Muscle of leg (tissue), 11 donors: ENCODE data around the gene GGCX. TPM values are rescaled to one million over a fixed set of nuclear protein-coding genes. Genes with fewer than 3 reads are reported as not detected.
"Not testable (repeated sequence)": the region's sequence is repeated elsewhere in the genome, so short reads cannot be mapped to it uniquely, and the experiment has no call there.

Experiments used
- DNase-seq: peaks from one replicate; pipeline ENCODE4 v3.0.0; 2013
- H3K27ac ChIP-seq: one replicate; pipeline ENCODE4 v1.5.1; 2013; ENCODE audit warnings: mild to moderate bottlenecking, low read length, control low read depth
- H3K27me3 ChIP-seq: one replicate; pipeline ENCODE4 v1.6.1; 2013; ENCODE audit warnings: low read length; ENCODE audit not compliant: control insufficient read depth, insufficient read depth
- H3K36me3 ChIP-seq: one replicate; pipeline ENCODE4 v1.6.1; 2013; ENCODE audit warnings: low read length; ENCODE audit not compliant: control insufficient read depth, insufficient read depth
- H3K4me1 ChIP-seq: one replicate; pipeline ENCODE4 v1.6.1; 2013; ENCODE audit warnings: low read length; ENCODE audit not compliant: control insufficient read depth, insufficient read depth
- H3K4me3 ChIP-seq: one replicate; pipeline ENCODE4 v1.5.1; 2013; ENCODE audit warnings: low read length, control low read depth
- H3K9me3 ChIP-seq: replicated peaks from 2 replicates; pipeline ENCODE4 v1.6.1; 2013; ENCODE audit warnings: low read depth, low read length; ENCODE audit not compliant: control insufficient read depth
- WGBS: methylation state at CpG from one replicate; pipeline ENCODE4 v1.1.5; 2013; ENCODE audit warnings: missing lambda C conversion rate; ENCODE audit not compliant: insufficient coverage; 5-methylcytosine and 5-hydroxymethylcytosine counted together
- polyA plus RNA-seq, 8 donors: library from polyadenylated mRNA; unstranded; fragments of 120-200 nt; gene quantifications; one replicate each; pipeline versions ENCODE4 v1.2.1 to v1.2.3, GENCODE V29; 2013; ENCODE audit warnings: inconsistent platforms in 1 of 8, low replicate concordance in 1 of 8; ENCODE audit not compliant: insufficient read length in 8 of 8, insufficient read depth in 1 of 8
- total RNA-seq: library from RNA; stranded (reverse); fragments of 120-200 nt; gene quantifications from one replicate; pipeline ENCODE4 v1.2.4, GENCODE V29; 2013

GGCX gene
- total and polyA plus RNA-seq, 9 donors = 16.5 to 26.2 (median 21.4) TPM

- Histone ChIP-seq H3K27ac (peak overlapping the region; percentile 91), H3K4me3 (peak overlapping the region; percentile 95), H3K36me3 (peaks cover 32% of the 10 kb centered on the region), H3K9me3 (no peaks in the 10 kb centered on the region), H3K27me3 (no peaks in the 10 kb centered on the region), H3K4me1 (peaks cover 37% of the 10 kb centered on the region)
- 10% methylated on average over 11 of the region's 13 CpGs for WGBS
- no peak for DNase-seq
Measured at GRCh38 chr2:85594715-85595300, 33.5 kb upstream of the GGCX start.

- peaks cover 50% of the 10 kb centered on the region for H3K4me1 ChIP-seq
- H3K36me3 ChIP-seq = peaks cover 16% of the 10 kb centered on the region
- H3K27ac ChIP-seq = no peak overlapping the region
- DNase-seq = peak; percentile 3
- no peaks in the 10 kb centered on the region for H3K27me3 ChIP-seq
- no peaks in the 10 kb centered on the region for H3K9me3 ChIP-seq
- 59% methylated on average over 3 of the region's 3 CpGs for WGBS
- H3K4me3 ChIP-seq = no peak overlapping the region
Measured at GRCh38 chr2:85593023-85593422, 31.7 kb upstream of the GGCX start.

DNA sequence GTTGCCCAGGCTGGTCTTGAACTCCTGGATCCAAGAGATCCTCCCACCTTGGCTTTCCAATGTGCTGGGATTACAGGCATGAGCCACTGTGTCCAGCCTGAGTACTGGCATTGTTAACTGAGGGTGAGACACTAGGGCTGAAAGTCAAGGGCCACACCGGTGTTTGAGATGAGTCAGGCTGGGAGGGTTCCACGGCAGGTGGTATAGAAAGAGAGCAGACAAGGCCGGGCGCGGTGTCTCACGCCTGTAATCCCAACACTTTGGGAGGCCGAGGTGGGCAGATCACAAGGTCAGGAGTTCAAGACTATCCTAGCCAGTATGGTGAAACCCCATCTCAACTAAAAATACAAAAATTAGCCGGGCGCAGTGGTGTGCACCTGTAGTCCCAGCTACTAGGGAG is 31.0 kb upstream of the GGCX start:
- WGBS = 86% methylated on average over 1 of the region's 9 CpGs
- not testable (repeated sequence) for DNase-seq, H3K4me3 ChIP-seq, H3K27me3 ChIP-seq, H3K27ac ChIP-seq, H3K9me3 ChIP-seq
- Histone ChIP-seq H3K4me1 (peaks cover 51% of the 10 kb centered on the region), H3K36me3 (peaks cover 11% of the 10 kb centered on the region)

DNA sequence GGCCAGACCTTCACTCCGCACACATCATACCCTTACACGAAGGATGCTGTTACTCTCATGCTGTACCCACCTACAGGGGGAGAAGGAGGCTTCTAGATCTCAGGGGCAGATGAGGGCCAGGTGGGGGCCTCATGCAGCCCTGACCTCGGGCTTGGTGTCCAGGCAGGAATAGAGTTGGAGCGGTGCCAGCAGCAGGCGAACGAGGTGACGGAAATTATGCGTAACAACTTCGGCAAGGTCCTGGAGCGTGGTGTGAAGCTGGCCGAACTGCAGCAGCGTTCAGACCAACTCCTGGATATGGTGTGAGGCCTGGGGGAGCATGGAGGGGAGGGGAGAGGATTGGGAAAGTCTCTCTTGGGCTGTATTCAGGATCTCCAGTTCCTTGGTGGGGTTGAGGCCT is 30.3 kb upstream of the GGCX start:
- H3K27me3 ChIP-seq = no peaks in the 10 kb centered on the region
- H3K9me3 ChIP-seq = no peaks in the 10 kb centered on the region
- peaks cover 46% of the 10 kb centered on the region for H3K4me1 ChIP-seq
- H3K27ac ChIP-seq = peak overlapping the region; percentile 29
- no peak overlapping the region for H3K4me3 ChIP-seq
- no peak for DNase-seq
- WGBS = 76% methylated on average over 10 of the region's 12 CpGs
- peaks cover 4% of the 10 kb centered on the region for H3K36me3 ChIP-seq

DNA sequence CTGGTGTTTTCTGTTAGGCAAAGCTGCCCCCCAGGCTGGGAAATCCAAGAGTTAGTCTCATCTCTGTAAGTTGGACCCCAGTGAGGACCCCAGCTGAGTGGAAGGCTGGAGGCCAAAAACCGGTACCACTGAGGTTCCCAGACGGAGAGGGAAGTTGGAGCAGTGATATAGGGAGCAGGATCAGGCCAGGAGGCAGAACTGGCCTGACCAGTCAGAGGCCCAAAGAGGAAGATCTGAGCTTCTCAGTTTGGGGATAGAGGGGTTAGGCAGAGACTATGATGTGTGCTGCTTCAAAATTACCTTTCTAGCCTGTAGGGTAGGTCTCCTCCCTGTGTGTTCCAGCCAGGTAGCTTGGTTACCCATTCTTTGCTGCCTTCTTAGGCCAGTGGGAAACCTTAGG is 29.7 kb upstream of the GGCX start:
- H3K4me3 ChIP-seq = no peak overlapping the region
- H3K9me3 ChIP-seq = no peaks in the 10 kb centered on the region
- H3K27me3 ChIP-seq = no peaks in the 10 kb centered on the region
- DNase-seq = no peak
- 73% methylated on average over 2 of the region's 2 CpGs for WGBS
- peaks cover 48% of the 10 kb centered on the region for H3K4me1 ChIP-seq
- peak overlapping the region; percentile 74 for H3K27ac ChIP-seq
- H3K36me3 ChIP-seq = peaks cover 4% of the 10 kb centered on the region

DNA sequence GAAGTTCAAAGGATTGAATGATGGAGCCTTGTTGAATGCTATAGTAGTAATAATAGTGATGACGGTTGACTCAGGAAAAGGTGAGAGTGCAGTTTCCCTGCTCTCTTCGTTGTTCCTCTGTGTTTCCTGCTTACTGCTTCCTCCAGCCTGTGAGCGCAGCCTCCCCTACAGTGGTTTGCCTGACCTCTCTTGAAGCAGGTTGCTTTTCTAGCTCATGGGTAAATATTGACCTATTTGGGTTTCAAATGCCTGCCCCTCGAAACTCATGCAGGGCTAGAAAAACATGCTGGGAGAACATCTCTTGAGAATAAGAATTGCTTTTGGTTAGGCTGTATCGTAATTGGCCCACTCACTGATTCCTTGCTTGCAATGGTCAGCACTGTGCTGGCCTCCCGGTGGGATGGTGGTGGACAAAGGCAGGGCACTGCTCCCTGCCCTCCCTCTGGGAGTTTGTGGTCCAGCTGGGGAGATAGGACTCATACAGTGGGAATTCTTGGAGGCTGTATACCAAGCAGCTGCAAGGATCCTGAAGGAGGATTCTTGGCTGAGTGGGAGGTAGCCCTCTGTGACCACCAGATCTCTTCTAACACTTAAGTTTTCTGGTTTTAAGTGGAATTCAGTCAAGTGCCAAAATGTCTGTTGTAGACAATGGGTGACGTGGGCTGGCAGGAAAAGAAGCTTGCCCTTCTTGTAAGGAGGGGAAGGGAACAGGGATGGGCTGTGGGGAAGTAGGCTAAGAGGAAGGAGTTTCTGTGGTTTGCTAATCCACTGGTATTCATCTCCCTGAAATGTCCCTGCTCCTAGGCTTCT is 28.9 kb upstream of the GGCX start:
- H3K4me1 ChIP-seq = peaks cover 56% of the 10 kb centered on the region
- no peaks in the 10 kb centered on the region for H3K9me3 ChIP-seq
- 70% methylated on average over 4 of the region's 7 CpGs for WGBS
- peaks cover 4% of the 10 kb centered on the region for H3K36me3 ChIP-seq
- peak; percentile 54 for DNase-seq
- H3K27ac ChIP-seq = peak overlapping the region; percentile 74
- H3K27me3 ChIP-seq = no peaks in the 10 kb centered on the region
- H3K4me3 ChIP-seq = no peak overlapping the region

GRCh38 chr2:85589181-85589580 is 27.9 kb upstream of the GGCX start:
- Histone ChIP-seq H3K4me1 (peaks cover 55% of the 10 kb centered on the region), H3K27me3 (no peaks in the 10 kb centered on the region), H3K36me3 (peaks cover 4% of the 10 kb centered on the region), H3K9me3 (no peaks in the 10 kb centered on the region), H3K4me3 (no peak overlapping the region), H3K27ac (peak overlapping the region; percentile 62)
- 71% methylated on average over 1 of the region's 4 CpGs for WGBS
- DNase-seq = peak; percentile 47

DNA sequence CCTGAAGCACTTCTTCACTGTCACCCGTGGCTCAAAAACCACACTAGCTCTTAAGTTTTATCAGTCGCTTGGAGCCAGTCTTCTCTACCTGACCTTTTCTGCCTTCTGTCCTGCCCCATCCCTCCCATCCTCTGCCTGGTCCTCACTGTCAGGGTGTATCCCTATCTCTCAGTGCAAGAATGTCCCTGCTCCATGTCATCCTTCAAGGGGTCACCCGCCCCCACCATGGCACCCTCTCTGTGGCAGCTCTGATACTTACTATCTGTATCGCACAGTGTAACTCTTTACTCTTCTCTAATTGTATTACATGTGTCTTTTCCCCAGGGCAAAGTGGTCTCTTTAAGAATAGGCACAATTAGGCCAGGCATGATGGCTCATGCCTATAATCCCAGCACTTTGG is 27.4 kb upstream of the GGCX start:
- H3K4me1 ChIP-seq = peaks cover 56% of the 10 kb centered on the region
- no peak overlapping the region for H3K4me3 ChIP-seq
- H3K9me3 ChIP-seq = no peaks in the 10 kb centered on the region
- H3K36me3 ChIP-seq = peaks cover 4% of the 10 kb centered on the region
- no peaks in the 10 kb centered on the region for H3K27me3 ChIP-seq
- no peak for DNase-seq
- no peak overlapping the region for H3K27ac ChIP-seq
- 78% methylated on average over 3 of the region's 4 CpGs for WGBS

DNA sequence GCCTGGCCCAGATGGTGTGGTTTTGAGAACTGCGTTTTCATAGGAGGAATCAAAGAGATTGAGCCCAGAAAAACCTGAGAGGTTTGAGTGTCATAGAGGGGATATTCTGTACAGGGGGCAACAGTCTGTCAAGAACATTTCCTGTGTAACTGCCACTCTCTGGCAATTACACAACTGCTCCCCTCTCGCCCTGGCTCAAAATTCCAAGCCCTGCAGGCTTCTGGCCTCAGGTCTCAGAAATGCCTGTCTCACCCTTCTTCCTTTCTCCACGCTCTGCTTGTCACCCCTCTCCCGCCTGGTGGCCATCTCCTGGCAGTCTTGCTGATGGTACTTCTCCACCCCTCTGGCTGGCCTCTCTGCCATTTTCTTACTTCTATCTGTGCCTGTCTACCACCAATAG is 26.9 kb upstream of the GGCX start:
- H3K27me3 ChIP-seq = no peaks in the 10 kb centered on the region
- H3K27ac ChIP-seq = no peak overlapping the region
- H3K36me3 ChIP-seq = peaks cover 4% of the 10 kb centered on the region
- no peak for DNase-seq
- peaks cover 56% of the 10 kb centered on the region for H3K4me1 ChIP-seq
- no peak overlapping the region for H3K4me3 ChIP-seq
- H3K9me3 ChIP-seq = no peaks in the 10 kb centered on the region
- 43% methylated on average over 3 of the region's 4 CpGs for WGBS

DNA sequence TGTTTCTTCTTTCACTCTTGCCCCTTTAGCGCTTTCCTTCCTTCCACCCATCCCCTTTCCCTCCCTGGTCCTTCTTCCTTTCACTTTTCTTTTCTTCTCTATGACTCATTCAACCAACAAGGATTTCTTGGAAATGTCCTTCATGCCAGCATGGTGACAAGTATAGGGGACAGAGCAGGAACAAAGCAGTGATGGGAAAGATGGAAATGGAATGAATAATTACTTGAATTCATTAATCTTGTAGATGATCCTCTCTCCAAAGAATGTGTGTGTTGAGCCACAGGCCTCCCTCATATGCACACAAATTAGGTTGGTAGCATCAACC is 24.4 kb upstream of the GGCX start:
- WGBS = 86% methylated on average over 1 of the region's 1 CpG

More for the DNA sequence above, 24.4 kb upstream of the GGCX start:
- peaks cover 44% of the 10 kb centered on the region for H3K4me1 ChIP-seq
- DNase-seq = no peak
- peak overlapping the region; percentile 90 for H3K27ac ChIP-seq
- H3K4me3 ChIP-seq = no peak overlapping the region
- H3K9me3 ChIP-seq = no peaks in the 10 kb centered on the region
- H3K27me3 ChIP-seq = no peaks in the 10 kb centered on the region
- no peaks in the 10 kb centered on the region for H3K36me3 ChIP-seq
